Peyer's patch (tissue), 4 donors: Measurements from ENCODE around the gene HABP2. TPM values are rescaled to one million over a fixed set of nuclear protein-coding genes. Genes with fewer than 3 reads are reported as not detected.

Source experiments
- DNase-seq, 3 donors: peaks; one replicate each; pipeline ENCODE4 v3.0.0-alpha.2; 2017 to 2019
- H3K27ac ChIP-seq, 4 donors: fragments of 200-600 bp; sonication (generic); one replicate each; pipeline ENCODE4 v1.5.1; 2016 to 2019
- H3K27me3 ChIP-seq, 2 donors: fragments of 200-600 bp; sonication (generic); one replicate each; pipeline ENCODE4 v1.5.1; 2019
- H3K36me3 ChIP-seq, 3 donors: fragments of 200-600 bp; sonication (generic); one replicate each; pipeline ENCODE4 v1.5.1; 2016 to 2019
- H3K4me1 ChIP-seq, 4 donors: fragments of 200-600 bp; sonication (generic); one replicate each; pipeline ENCODE4 v1.5.1; 2016 to 2019
- H3K4me3 ChIP-seq, 4 donors: fragments of 200-600 bp; sonication (generic); 1 replicate in 3 of 4; 2 replicates in 1 of 4; pipeline ENCODE4 v1.5.1; 2016 to 2019; ENCODE audit warnings: mild to moderate bottlenecking in 1 of 4
- H3K9me3 ChIP-seq, 4 donors: fragments of 200-600 bp; sonication (generic); one replicate each; pipeline ENCODE4 v1.5.1; 2016 to 2019; ENCODE audit warnings: mild to moderate bottlenecking in 1 of 4
- CTCF ChIP-seq, 6 experiments: fragments of 450-650 bp in 4 of 6; fragments of 200-600 bp in 2 of 6; sonication (generic) in 1 of 6; IDR thresholded peaks; one replicate each; pipeline ENCODE4 v1.5.1; 2017 to 2019; ENCODE audit warnings: antibody characterized with exemption in 6 of 6, mild to moderate bottlenecking in 3 of 6, moderate library complexity in 1 of 6
- POLR2A ChIP-seq, 2 donors: fragments of 450-650 bp; IDR thresholded peaks; one replicate each; pipeline ENCODE4 v1.5.1; 2017; ENCODE audit warnings: antibody characterized with exemption in 2 of 2, mild to moderate bottlenecking in 2 of 2, moderate library complexity in 2 of 2
- total RNA-seq, 4 donors: library from RNA; depleted of rRNA; stranded (reverse); fragments of >200 nt; gene quantifications; one replicate each; pipeline ENCODE4 v1.1.0, GENCODE V29; 2016

The HABP2 gene
- total RNA-seq, 4 donors from 2014 or later: 0.27 to 0.88 TPM; not detected in 2

DNA sequence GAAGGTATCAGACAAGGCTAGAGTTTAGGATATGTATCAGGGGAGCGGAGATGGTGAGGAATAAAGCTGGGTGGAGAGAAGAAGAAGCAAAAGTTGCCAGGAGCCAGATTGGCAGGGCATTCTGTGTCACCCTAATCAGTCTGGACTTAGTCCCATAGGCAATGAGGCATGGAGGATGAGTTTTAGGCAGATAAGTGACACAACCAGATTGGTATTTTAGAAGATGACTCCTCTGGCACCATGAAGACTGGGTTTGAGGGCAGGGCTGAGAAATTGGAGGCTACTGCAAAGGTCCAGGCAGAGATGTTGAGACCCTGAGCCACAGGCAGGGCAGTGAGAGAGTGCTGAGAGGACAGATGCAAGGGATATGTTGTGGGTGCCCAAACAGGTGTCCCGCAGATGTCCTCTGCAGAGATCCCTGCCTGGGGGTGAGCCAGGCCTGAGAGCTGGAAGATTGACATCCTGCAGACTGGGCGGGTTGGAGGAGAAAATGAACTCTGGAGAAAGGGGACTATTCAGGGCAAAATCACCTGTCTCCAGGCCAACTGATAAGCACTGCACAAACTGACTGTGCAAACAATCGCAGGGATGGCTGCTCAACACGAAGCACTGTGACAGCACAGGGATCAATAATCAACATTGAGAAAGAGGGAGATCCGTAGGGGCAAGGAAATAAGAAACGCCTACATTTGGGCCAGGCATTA, 11.9 kb upstream of the HABP2 start:
- TF ChIP-seq CTCF (IDR thresholded peaks at IDR 0.05) (no peak), POLR2A (IDR thresholded peaks at IDR 0.05) (no peak)
- no peak overlapping the region for H3K27ac ChIP-seq
- H3K9me3 ChIP-seq: no peaks in the 10 kb centered on the region
- no peaks in the 10 kb centered on the region for H3K36me3 ChIP-seq
- no peak for DNase-seq
- H3K4me1 ChIP-seq: no peaks in the 10 kb centered on the region
- H3K4me3 ChIP-seq: no peak overlapping the region
- H3K27me3 ChIP-seq: no peaks in the 10 kb centered on the region

DNA sequence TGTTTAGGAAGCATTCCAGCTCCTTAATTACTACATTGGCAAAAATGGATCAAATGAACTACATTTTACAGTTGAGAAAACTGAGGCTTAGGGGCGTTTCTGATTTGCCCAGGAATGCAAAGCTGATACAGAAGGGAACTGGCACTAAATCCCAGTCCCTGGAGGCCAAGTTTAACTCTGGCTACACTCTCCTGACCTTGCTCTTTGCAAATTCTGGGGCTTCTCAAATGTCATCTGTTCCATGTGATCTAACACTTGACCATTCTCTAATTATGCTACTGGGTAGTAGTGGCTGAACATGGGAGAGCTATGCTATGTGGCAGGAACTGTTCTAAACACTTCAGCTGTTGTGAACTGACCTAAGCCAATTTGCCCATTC, 11.3 kb upstream of the HABP2 start:
- TF ChIP-seq CTCF (IDR thresholded peaks at IDR 0.05) (no peak), POLR2A (IDR thresholded peaks at IDR 0.05) (no peak)
- H3K4me1 ChIP-seq: no peaks in the 10 kb centered on the region
- no peaks in the 10 kb centered on the region for H3K27me3 ChIP-seq
- no peaks in the 10 kb centered on the region for H3K9me3 ChIP-seq
- H3K4me3 ChIP-seq: no peak overlapping the region
- H3K36me3 ChIP-seq: no peaks in the 10 kb centered on the region
- no peak overlapping the region for H3K27ac ChIP-seq
- no peak for DNase-seq

- H3K27me3 ChIP-seq: no peaks in the 10 kb centered on the region
- no peak overlapping the region for H3K4me3 ChIP-seq
- H3K36me3 ChIP-seq: no peaks in the 10 kb centered on the region
- DNase-seq: no peak
- no peak overlapping the region for H3K27ac ChIP-seq
- TF ChIP-seq CTCF (IDR thresholded peaks at IDR 0.05): no peak
- no peak for TF ChIP-seq POLR2A (IDR thresholded peaks at IDR 0.05)
- no peaks in the 10 kb centered on the region for H3K4me1 ChIP-seq
- no peaks in the 10 kb centered on the region for H3K9me3 ChIP-seq
Measured at GRCh38 chr10:113543107-113543955, 9.5 kb upstream of the HABP2 start.

DNA sequence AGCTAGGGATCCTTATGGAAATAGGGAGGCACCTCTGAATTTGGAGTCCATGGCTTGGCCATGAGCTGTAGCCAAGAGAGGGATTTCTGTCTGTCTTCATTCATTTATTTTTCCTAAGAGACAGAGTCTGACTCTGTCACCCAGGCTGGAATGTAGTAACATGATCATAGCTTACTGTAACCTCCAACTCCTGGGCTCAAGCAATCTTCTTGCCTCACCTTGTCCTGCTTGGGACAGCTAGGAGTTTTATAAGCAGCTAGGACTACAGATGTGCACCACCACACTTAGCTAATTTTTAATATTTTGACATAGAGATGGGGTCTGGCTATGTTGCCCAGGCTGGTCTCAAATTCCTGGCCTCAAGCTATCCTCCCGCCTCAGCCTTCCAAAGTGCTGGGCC, 8.5 kb upstream of the HABP2 start:
- no peak overlapping the region for H3K4me3 ChIP-seq
- no peaks in the 10 kb centered on the region for H3K9me3 ChIP-seq
- H3K36me3 ChIP-seq: no peaks in the 10 kb centered on the region
- H3K27me3 ChIP-seq: no peaks in the 10 kb centered on the region
- TF ChIP-seq CTCF (IDR thresholded peaks at IDR 0.05) (no peak), POLR2A (IDR thresholded peaks at IDR 0.05) (no peak)
- DNase-seq: no peak
- H3K4me1 ChIP-seq: no peaks in the 10 kb centered on the region
- no peak overlapping the region for H3K27ac ChIP-seq

DNA sequence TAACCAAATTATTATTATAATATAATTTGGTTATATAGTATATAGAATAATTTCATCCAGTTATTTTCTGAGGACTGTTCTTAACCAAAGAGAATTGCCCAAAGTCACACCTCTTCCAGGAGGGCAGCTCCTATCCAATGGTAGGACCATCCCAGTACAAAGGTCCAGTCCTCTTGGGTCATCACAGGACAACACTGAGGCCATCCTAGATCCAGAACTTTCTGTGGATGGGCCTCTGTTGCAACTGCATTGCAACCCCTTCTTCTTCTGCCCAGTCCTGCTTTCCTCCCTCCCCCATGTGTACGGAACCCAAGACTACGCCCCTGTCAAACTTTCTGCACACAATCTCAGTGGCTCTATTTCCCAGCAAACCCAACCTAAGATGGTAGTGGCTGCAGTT, 5.4 kb upstream of the HABP2 start:
- H3K27ac ChIP-seq: no peak overlapping the region
- H3K36me3 ChIP-seq: no peaks in the 10 kb centered on the region
- TF ChIP-seq POLR2A (IDR thresholded peaks at IDR 0.05): no peak
- TF ChIP-seq CTCF (IDR thresholded peaks at IDR 0.05): no peak
- H3K4me1 ChIP-seq: no peaks in the 10 kb centered on the region
- DNase-seq: no peak
- no peaks in the 10 kb centered on the region for H3K9me3 ChIP-seq
- no peak overlapping the region for H3K4me3 ChIP-seq
- H3K27me3 ChIP-seq: no peaks in the 10 kb centered on the region
